ENCODE data around the gene GTF2H3.

GTF2H3 gene

DNA sequence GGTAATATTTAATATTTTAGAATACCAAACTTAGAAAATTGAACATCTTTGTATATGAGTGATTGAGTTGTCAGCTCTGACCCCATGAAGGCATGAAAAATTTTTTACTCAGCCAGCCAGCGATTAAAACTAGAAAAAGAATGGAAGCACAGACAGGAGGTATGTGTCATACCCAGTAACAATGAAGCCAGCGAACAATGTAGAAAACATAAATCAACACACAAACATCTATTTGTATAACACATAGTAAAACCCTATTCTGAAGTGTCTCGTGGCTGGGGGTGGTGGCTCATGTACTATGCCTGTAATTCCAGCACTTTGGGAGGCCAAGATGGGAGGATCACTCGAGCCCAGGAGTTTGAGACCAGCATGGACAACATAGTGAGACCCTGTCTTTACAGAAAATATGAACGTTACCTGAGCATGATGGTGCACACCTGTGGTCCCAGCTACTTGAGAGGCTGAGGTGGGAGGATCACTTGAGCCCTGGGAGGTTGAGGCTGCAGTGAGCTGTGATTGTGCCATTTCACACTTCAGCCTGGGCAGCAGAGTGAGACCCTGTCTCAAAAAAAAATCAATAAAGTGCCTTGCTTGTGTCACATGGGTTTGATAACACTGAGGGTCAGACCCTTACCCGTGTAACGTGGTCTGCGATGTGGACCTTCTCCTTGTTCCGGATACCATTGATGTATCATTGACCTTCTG lies 43.1 kb downstream of the GTF2H3 start:
- TF ChIP-seq MAX (IDR thresholded peaks at IDR 0.05; ENCODE audit: low read depth, low read length) (no peak), MYC (IDR thresholded peaks at IDR 0.05; ENCODE audit: low read depth, low read length) (no peak), CTCF (IDR thresholded peaks at IDR 0.05; ENCODE audit: low read depth, low read length) (no peak), POLR2A (IDR thresholded peaks at IDR 0.05; ENCODE audit: extremely low read depth, insufficient read length) (no peak)
- DNase-seq (ENCODE audit: low read depth): no peak
- no peak overlapping the region for H3K4me3 ChIP-seq (ENCODE audit: low read depth, low read length)

GRCh38 chr12:123678981-123679380 lies 45.4 kb downstream of the GTF2H3 start:
- DNase-seq (ENCODE audit: low read depth): no peak
- no peak overlapping the region for H3K4me3 ChIP-seq (ENCODE audit: low read depth, low read length)
- TF ChIP-seq MYC (IDR thresholded peaks at IDR 0.05; ENCODE audit: low read depth, low read length) (no peak), POLR2A (IDR thresholded peaks at IDR 0.05; ENCODE audit: extremely low read depth, insufficient read length) (no peak), CTCF (IDR thresholded peaks at IDR 0.05; ENCODE audit: low read depth, low read length) (no peak), MAX (IDR thresholded peaks at IDR 0.05; ENCODE audit: low read depth, low read length) (no peak)

GRCh38 chr12:123681605-123682004 lies 48.0 kb downstream of the GTF2H3 start:
- TF ChIP-seq POLR2A (IDR thresholded peaks at IDR 0.05; ENCODE audit: extremely low read depth, insufficient read length): no peak
- no peak for TF ChIP-seq CTCF (IDR thresholded peaks at IDR 0.05; ENCODE audit: low read depth, low read length)
- no peak for TF ChIP-seq MAX (IDR thresholded peaks at IDR 0.05; ENCODE audit: low read depth, low read length)
- TF ChIP-seq MYC (IDR thresholded peaks at IDR 0.05; ENCODE audit: low read depth, low read length): no peak
- H3K4me3 ChIP-seq (ENCODE audit: low read depth, low read length): no peak overlapping the region
- peak; percentile 77 for DNase-seq (ENCODE audit: low read depth)

DNA sequence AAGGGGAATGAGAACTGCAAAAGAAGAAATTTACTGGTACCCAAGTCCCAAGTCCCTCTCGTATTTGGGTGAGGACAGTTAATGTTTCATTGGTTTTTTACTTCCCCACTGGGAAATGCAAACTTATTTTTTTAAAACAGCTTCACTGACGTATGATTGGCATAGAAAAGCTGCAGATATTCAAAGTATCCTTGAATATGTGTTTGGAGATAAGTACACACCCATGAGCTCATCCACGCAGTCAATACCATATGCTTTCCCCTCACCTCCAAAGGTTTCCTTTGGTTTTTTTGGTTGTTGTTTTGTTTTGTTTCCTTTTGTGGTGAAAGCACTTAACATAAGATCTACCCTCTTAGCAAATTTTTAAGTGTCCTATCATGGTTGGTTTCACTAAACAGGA lies 50.3 kb downstream of the GTF2H3 start:
- H3K4me3 ChIP-seq (ENCODE audit: low read depth, low read length): no peak overlapping the region
- TF ChIP-seq POLR2A (IDR thresholded peaks at IDR 0.05; ENCODE audit: extremely low read depth, insufficient read length) (no peak), MAX (IDR thresholded peaks at IDR 0.05; ENCODE audit: low read depth, low read length) (no peak), CTCF (IDR thresholded peaks at IDR 0.05; ENCODE audit: low read depth, low read length) (no peak), MYC (IDR thresholded peaks at IDR 0.05; ENCODE audit: low read depth, low read length) (no peak)
- no peak for DNase-seq (ENCODE audit: low read depth)

DNA sequence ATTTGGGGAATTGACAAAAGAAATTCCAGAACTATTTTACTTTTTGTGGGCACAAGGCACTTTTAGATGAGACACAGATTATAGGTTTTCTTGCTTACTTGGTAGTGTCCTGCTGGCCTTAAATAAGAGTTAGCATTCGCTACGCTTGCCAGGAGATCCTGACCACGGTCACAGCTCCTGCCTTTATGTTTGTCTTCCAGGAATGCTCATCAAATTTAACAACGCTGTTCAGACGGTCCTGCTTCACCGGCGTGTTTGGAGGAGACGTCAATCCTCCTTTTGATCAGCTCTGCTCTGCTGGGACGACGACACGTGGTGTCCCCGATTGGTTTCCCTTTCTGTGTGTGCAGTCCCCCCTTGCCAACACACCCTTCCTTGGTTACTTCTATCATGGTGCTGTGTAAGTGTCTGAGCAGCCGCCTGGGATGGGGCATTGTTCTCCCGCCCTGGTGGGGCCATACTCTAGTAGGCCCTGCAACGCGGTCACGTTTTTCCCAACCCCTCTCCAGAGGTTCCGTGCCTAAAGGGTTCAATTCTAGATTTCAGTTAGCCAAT lies 53.1 kb downstream of the GTF2H3 start:
- no peak for DNase-seq (ENCODE audit: low read depth)
- no peak overlapping the region for H3K4me3 ChIP-seq (ENCODE audit: low read depth, low read length)
- no peak for TF ChIP-seq MAX (IDR thresholded peaks at IDR 0.05; ENCODE audit: low read depth, low read length)
- no peak for TF ChIP-seq POLR2A (IDR thresholded peaks at IDR 0.05; ENCODE audit: extremely low read depth, insufficient read length)
- TF ChIP-seq MYC (IDR thresholded peaks at IDR 0.05; ENCODE audit: low read depth, low read length): no peak
- TF ChIP-seq CTCF (IDR thresholded peaks at IDR 0.05; ENCODE audit: low read depth, low read length): no peak

All from NB4 (cell line).